ENCODE data around the gene SPTBN1.
"Not testable (repeated sequence)": the region's sequence is repeated elsewhere in the genome, so short reads cannot be mapped to it uniquely, and the experiment has no call there.

Gene SPTBN1

DNA sequence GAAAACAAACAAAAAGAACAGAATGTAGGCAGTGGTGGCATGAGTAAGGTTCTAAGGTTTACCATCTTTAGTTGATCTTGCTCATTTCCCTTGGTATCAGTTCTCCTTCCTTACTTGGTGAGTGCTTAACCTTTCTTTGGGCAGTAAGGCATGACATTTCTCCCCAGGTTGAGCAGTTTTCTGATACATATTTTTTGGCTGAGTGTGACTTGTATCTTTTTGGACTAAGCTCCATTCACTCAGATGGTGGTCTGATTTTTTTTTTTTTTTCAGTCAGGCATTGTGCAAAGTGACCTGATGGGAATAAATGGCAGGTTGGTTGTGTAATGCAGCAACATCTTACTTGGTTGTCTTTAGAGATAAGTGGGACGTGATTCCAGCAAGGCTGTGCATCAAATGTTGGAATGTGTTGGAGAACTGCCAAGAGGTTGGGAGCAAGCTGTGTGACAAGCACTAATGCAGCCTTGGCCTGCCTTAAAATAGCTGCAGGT is 15.1 kb downstream of the SPTBN1 start:
- DNase-seq, result no peak

DNA sequence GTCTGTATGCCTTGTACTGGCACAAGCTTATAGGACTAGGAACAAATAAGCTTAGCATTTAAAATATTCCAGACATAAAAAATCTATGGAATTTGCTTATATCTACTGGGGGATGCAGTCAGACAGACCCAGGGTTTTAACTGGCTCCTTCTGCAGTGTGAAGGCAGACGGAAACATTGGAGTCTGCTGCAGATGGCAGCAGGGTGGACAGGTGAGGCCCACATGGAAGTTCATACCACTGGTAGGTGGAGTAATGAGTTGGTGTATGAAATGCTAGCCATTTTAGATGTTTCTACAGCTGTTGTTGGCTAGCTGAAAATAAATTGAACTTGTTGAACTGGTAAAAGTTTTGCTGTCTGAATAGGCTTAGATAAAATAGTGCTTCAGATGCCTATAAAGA is 17.7 kb downstream of the SPTBN1 start:
- DNase-seq, result no peak

DNA sequence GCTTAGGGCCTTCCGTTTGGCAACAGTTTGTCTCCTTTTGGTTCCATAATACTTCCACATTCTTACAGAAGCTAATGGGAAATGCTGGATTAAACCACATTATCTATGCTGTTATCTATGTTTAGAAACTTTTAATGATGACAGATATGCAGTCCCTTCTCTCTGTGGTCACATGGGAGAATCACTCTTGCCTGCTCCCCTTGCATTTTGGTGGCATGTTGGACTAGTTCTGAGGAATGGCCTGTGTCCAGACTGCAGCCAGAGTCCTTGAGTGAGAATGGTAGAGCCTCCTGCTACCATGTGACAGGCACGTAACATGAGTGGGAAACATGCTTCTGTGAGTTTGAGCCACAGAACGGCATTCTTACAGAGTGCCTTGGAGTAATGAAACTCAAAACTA is 19.2 kb downstream of the SPTBN1 start:
- no peak for DNase-seq

DNA sequence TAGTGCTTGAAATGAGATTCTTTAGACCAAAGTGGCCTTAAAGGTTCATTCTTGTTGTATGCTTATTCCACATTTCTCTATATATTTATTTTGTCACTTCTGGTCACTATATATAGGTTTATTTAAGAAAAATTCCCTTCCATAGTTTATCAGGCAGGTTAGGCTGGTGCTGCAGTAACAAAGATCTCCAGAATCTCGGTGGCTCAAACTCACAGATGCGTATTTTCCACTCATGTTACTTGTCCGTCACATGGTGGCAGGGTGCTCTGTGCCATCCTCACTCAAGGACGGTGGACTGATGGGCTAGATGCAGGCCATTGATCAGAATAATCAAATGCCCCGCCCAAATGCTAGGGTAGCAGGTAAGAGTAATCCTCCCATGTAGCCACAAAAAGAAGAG is 19.8 kb downstream of the SPTBN1 start:
- no peak for DNase-seq

DNA sequence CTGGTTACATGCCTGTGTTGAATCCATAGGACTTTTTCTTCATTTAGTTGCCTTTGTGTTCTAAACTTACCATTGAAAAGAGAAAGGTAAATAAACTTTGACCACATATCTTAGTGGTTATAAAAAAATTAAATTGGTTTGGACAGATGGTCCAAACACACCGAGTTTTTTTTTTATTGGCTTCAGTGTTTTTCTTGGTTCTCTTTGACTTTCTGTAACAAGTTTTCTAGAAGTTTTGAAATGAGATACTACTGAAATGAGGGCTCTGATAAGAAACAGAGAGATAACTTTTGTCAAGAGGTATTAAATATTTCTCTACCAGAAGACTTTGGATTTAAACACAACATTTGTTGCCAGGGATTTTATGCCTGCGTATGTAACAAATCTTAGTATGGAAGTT is 20.7 kb downstream of the SPTBN1 start:
- DNase-seq, result no peak

DNA sequence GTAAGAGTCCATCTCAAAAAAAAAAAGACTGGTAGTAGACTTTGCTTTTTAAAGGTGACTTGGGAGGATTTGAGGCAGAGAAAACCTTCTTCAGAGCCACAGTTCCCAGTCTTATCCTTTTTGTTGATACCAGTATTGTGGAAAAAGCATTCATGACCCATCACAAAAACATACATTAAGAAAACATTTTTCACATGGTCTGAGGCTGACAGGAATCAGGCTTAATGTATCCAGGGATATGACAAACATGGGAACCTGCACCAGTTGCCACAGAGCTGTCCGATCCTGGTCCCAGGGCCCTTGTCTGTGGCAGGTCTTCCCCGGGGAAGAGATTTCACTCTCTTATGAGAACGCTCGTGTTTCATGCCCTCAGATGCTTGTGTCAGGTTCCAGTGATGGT is 21.8 kb downstream of the SPTBN1 start:
- no peak for DNase-seq

DNA sequence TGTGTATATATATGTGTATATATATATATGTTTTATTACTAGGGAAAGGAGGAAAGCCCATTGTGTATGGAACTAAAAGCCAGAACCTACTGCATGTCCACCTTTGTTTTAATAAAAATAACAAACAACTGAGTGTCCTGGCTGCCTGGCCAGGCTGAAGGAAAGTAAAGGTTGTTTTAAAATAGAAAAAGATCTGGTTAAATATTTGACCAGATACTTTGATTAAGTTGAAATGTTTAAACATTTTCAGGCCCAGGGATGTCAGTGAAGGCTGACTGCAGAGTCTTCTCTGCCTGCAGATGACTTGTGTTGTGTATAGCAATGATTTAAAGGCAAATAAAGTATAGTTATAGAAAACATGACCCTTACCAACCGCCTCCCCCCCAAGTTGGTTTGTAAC is 22.8 kb downstream of the SPTBN1 start:
- DNase-seq, result no peak

DNA sequence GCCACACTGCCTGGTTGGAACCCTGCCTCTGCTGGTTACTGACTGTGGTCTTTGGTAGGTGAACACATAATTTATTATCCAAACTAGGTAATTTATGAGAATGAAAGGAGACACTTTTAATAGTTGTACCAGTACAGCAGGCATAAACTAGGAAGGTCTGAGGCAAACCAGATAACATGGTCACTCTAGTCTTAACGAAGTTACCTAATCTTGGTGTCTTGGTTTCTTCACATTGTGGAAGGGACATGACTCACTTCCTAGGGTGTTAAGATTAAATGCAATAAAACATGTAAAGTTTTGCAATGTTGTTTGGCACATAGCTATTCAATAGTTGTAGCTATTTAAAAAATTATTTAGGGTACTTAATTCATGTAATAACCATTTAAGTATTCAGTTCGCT is 23.3 kb downstream of the SPTBN1 start:
- no peak for DNase-seq

DNA sequence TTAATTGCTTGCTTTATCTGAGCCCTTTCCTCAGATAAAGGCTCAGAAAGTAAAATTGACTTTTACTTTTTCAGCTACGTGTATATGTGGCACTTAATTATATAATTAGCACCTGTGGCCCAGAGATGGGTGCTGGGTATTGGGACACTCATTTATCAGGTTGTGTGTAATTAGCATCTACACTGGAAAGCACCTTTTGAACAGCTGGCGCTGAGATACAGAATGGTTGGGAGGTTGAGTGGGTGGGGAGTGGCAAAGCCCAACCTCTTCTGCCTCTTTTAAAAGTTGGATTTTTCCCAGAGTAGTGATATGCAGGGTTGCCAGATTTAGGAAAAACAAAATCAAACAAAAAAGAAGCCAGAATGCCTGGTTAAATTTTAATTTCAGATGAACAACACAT is 23.9 kb downstream of the SPTBN1 start:
- DNase-seq, result no peak

DNA sequence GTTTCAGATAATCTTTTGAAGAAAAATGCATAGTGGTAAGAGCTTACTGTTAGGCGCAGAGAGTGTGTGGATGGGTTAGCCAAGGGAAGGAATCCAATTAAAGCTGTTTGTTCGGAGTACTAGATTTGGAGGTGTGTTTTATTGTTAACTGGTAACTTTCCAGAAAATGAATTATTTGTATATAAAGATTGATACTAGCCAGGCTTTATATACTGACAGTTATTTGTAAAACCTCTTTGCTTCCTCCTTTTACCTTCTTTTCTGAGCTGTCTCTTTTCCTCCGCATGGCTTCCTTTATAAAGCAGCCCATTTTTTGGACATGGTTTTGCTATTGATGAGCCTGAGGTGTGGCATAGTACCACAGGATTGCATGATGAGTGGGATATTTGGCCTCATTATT is 25.6 kb downstream of the SPTBN1 start:
- no peak for DNase-seq

DNA sequence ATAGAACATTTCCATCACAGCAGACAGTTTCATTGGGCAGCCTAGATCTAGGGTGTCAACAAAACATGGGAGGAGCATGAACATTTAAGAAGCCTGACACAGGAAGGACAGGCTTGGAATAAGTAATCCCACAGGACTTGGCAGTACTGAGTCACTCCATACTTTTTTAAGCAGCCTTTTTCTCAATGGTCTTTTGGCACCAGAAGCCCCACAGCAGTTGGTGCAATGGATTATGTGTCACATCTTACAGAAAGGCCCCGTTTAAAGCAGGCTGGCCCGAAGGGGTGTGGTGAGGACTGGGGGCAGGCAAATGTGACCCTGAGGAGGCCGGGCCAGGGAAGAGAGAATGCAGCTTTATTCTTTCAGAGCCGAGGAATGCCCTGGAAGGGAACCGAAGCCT is 26.6 kb downstream of the SPTBN1 start:
- no peak for DNase-seq

DNA sequence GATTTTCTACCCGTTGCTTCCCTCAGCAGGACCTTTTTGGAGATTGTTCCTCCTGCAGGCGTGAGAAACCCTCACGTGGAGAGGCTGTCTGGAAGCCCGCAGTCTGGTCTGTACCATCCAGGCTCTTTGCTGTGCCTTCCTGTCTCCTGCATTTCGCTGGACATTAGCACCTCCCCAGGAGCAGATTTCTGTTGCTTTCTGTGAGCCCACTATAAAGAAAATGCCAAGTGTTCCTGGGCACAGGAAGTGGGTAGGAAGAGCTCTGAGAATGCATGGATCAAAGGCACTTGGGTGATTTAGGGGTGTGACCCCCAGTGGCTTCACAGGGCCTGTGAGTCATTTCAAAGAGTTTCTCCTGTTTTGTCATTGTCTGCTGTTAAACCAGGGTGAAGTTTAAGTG is 27.3 kb downstream of the SPTBN1 start:
- DNase-seq, result no peak

DNA sequence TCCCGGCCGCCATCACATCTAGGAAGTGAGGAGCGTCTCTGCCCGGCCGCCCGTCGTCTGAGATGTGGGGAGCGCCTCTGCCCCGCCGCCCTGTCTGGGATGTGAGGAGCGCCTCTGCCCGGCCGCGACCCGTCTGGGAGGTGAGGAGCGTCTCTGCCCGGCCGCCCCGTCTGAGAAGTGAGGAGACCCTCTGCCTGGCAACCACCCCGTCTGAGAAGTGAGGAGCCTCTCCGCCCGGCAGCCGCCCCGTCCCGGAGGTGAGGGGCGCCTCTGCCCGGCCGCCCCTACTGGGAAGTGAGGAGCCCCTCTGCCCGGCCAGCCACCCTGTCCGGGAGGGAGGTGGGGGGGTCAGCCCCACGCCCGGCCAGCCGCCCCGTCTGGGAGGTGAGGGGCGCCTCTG is 29.6 kb downstream of the SPTBN1 start:
- not testable (repeated sequence) for DNase-seq

DNA sequence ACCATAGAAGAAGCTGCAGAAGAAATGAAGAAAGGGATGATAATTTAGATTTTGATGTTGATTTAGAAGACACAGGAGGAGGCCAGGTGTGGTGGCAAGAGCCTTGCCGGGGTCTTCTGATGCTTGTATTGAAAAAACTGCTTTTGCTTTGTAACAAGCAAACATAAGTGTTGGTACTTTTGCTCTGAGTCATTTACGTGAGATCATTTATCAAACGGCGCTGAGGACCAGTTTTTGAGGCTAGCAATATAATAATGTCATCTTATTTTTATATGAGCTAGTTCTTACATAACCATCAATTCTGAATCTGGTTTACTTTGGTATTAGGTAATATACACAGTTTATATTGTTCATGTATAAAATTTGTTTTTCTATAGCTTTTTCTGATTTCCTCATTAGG is 30.6 kb downstream of the SPTBN1 start:
- no peak for DNase-seq

DNA sequence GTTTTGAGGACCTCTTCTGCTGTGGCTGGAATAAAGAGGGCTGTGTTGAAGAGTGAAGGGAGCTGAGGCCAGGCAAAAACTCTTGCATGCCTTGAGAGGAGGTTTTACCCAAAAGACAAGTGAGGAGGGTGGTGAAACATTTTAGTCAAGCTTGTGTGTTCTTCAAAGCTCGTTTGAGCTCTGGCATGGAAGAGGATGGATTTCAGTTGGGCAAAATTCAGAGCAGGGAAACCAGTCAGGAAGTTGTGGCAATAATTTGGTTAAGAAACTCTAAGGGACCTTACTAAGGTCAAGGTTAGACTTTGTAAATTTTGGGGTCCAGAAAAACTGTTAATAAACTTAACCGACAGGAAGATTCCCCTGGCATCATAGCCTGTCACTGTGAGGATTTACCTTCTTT is 34.7 kb downstream of the SPTBN1 start:
- no peak for DNase-seq

DNA sequence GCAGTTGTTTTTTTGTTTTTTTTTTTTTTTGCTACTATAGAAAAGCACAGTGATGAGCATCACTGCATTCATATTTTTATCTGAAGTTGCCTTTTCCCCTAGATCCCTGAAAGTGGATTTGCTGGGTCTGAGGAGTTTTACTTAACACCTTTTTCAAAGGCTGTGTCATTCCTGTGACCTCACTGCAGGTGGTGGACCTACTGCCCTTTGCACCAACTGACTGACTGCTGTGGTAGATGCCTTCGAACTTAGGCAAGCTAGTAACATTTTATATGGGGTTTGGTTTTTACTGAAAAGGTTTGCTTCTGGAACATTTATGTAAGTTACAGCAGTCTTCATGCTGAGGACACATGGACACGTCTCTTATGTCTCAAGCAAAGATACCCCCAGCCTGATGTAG is 36.2 kb downstream of the SPTBN1 start:
- no peak for DNase-seq

DNA sequence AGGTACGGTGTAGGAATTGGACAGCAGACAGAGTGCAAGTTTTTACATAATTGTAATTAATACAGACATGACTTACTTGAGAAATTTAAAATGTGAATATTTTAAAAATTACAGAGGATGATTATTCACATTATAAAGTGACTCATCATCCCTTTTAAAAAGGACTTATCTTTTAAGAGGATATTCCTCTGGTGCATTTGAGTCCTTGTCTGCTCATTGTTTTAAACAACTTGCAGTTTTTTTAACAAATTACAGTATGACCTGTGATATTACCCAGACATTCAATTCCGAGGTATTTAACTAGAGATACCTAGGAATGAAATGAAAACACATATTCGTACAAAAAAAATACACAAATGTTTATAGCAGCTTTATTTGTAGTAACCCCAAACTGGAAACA is 38.0 kb downstream of the SPTBN1 start:
- DNase-seq, result no peak

DNA sequence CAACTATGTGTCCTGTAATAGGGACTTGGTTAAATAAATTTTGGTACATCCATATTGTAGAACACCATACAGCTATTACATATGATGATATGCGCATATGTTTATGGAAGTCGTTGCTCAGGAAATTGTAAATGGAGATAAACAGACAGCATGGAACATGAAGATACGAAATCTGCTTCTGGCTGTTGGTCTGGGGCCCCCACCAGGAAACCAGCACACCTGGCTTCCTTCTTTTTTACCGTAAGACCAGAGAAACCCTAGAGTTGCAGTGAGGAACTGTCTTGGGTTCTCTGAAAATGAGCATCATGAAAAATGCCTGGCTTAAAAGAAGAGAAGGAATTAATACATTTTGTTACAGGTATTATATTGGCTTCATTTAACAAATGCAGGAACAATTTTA is 40.8 kb downstream of the SPTBN1 start:
- no peak for DNase-seq

DNA sequence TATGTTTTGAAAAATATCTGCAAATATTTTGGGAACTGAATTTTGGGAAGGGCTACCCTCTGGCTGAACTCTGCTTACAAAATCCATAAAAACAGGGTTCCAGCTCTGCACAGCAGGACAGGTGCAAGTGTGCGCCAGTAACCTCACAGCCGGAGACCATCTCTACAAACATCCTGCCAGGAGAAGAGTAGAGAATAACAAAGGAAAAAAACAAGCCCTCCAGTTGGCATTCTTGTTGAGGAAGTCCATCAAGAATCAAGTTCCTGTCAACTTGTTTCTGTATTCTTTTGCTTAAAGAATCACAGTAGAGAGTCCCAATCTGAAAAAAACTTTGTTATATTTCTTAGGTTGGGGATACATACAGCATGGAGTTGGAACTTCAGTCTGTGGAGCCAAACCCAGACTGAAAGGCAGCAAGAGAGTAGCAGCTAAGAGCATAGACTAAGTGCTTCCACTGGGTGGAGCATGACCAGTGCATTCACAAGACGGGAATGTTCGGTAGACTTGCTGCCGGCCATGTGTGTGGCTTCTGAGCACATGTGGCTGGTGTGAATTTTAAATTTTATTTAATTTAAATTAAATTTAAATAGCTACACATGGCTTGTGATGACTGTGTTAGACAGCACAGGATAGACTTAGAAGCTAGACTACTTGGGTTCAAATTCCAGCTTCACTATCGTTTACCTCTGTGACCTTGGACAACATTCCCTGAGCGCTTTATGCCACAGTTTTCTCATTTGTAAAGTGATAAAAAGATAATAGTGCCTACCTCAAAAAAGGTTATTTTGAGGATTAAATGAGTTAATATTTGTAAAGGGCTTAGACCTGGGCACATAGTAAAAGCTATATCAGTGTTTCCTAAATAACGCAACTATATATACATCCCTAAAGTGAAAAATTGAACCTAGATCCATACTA is 41.9 kb downstream of the SPTBN1 start:
- DNase-seq, result no peak

DNA sequence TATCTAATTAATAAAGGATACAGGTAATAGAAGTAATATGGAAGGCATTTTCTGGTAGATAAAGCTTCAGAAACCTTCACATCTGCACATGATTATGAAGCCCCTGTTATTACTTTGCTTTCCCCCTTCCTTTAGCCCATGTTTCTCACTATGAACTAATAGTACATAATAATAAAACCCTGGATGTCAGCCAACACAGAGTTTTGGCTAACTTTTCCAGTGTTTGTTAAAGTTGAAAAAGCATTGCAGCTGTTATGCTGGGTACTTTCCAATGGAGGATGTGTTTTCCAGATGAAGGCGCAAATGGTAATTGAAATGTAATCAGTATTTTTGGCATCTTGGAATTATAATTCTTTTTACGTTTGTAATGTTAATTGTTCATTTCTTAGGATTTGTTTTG is 43.5 kb downstream of the SPTBN1 start:
- no peak for DNase-seq

DNA sequence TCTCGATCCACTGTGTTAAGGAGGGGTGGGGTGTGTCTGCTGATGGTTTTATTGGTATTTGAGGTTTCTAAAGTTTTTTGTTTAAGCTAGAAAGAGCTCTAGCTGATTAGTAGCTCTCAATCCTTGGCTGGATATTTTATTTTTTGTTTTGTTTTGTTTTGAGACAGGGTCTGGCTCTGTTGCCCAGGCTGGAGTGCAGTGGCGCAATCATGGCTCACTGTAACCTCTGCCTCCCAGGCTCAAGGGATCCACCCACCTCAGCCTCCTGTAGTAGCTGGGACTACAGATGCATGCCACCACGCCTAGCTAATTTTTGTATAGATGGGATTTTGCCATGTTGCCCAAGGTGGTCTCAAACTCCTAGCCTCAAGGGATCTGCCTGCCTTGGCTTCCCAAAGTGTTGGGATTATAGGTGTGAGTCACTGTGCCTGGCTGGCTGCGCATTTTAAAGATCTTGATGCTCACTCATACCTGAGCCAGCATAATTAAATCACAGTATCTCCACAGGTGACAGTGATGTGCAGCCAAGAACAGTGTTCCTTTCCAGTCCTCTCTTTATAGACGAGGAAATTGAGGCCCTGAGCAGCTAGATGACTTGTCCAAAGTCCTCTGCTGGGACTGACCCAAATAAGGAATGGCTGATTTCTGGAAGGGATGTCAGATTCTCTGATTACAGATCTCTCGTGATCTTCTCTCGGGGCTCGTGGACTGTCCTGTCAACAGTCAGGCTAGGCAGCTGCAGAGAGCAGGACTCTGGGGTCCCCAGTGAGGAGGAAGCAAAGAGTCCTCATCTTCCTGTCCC is 44.5 kb downstream of the SPTBN1 start:
- DNase-seq, result no peak

DNA sequence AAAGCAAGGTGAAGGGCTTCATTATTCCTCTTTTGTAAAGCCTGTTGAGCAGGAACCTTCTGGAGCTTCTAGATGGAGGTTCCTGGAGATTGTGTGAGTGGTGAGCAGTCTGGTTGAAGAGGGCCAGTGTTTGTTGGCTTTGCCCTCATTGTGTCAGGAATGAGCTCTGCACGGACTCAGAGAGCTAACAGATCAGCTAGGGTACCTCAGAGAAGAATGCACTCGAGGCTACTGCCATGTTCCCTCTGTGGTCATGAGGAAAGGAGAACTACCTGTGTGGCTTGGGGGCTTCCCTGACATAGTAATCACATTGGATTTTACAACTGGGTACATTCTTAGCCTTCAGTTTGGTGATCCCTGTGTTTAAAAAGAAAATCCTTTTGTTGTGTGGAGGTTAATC is 46.6 kb downstream of the SPTBN1 start:
- DNase-seq, result no peak

DNA sequence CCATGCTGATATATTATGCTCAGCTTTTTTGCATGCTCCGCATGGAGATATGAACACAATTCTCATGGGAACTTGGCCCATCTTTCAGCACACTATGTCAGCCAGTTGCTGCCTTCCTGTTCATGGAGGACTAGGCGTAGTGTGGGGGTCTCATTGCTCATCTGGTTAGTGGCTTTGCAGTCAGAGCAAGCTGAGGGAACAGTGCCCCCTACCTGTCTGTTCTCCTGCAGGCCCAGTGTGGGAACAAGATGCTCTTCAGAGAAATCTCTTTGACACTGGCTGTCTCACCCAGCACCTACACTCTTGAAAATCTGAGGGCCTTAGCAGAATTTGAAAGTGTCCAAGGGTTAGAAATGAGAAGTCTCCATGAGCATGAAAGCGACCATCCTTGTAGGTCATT is 47.1 kb downstream of the SPTBN1 start:
- no peak for DNase-seq

DNA sequence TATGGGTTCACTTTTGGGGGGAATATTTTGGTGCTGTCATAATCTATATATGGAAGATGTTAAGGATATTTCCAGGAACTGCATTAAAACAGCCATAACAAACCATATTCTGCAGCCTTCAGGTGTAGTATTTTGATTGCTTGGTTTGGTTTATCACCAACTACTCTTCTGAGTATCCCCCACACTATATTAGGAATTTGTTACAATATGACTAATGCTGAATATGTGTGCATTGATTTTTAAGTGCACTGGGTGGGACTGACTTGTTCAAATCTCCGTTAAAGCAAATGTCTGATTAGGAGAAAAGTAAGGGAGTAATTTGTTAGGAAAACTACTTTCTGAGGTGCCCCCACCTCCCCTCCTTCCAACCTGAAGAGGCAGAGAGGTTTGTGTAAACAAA is 47.7 kb downstream of the SPTBN1 start:
- no peak for DNase-seq
